ENCODE data around the gene GJC2. TPM values are rescaled to one million over a fixed set of nuclear protein-coding genes. Genes with fewer than 3 reads are reported as not detected.

Gene GJC2
- total and polyA plus RNA-seq, 3 donors from 2014 or later: 2.0 to 4.2 (median 2.6) TPM

DNA sequence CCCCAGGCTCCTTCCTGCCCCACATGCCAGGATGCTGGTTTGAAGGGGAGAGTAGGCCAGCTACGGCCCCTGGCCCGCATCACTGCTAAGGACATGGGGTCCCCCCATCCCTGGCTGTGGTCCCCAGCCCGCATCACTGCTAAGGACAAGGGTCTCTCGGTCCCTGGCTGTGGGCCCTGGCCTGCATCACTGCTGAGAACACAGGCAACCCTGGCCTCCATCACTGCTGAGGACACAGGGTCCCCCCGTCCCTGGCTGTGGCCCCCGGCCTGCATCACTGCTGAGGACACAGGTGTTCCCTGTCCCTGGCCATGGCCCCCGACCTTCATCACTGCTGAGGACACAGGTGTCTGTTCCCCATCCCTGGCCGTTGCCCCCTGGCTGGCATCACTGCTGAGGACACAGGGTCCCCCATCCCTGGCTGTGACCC is 57.7 kb downstream of the GJC2 start:
- 98% methylated on average over 7 of the region's 8 CpGs; no CpG with 5 or more reads in 1 of the 2 donors for WGBS, 2 donors
- no peaks in the 10 kb centered on the region for H3K4me1 ChIP-seq
- TF ChIP-seq CTCF (IDR thresholded peaks at IDR 0.05) (no peak), POLR2A (IDR thresholded peaks at IDR 0.05) (no peak)
- no peak overlapping the region for H3K4me3 ChIP-seq
- H3K27ac ChIP-seq: no peak overlapping the region
- H3K27me3 ChIP-seq: no peaks in the 10 kb centered on the region
- DNase-seq: no peak
- no peaks in the 10 kb centered on the region for H3K36me3 ChIP-seq (ENCODE audit: low read depth, missing control alignments)
- intact Hi-C loops (cut with DNase I; ENCODE audit: low total_unique reads): no loop called here
- no peaks in the 10 kb centered on the region for H3K9me3 ChIP-seq

DNA sequence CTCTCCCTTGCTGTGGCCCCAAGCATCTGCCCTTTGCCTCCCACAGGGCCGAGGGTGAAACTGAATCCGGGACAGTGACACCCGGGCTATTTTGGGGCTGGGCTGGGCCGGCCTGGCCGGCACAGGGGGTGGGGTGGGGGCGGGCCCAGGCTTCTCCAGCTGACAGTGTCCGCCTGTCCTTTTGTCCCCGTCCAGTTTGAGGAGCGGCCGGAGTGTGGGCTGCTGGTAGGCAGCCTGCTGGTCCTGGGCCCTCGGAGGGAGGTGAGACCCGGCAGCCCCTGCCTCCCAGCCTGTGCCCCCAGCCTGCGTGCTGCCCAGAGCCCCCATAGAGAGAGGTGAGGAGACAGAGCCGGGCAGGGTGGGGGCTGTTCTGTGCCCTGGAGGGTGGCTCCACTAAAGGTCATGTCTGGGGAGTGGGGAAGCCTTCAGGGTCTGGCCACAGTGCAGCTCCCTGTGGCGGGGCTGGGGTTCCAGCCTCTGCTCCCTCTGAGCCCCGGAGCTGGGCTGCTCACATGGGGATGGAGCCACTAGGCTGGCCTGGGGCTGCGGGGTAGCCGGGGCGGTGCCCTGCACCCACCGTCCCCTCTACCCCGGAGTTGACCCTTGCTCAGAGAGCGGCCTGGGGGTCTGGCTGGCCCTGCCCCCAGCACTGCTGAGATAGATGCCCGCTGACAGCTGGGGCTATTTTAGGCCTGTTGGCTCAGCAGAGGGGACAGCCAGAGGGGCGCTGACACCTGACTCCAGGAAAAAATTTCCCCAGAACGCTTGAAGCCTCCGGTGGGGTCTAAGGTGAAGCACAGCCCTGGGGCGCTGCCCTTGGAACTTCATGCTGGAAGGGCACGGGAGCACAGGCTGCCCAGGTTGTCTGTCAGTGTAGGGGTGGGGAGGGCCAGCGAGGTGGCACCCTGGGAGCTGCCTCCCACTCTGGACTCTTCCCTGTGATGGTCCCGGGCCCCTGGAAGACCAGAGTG is 58.4 kb downstream of the GJC2 start, which contains the start of gene OBSCN:
OBSCN (plus strand) TSS at position 194 of the 971 bp plus-strand sequence. CDS start 3,740 bp downstream, outside the sequence.
- no peak for DNase-seq
- intact Hi-C loops (cut with DNase I; ENCODE audit: low total_unique reads): no loop called here
- Histone ChIP-seq H3K27ac (no peak within 1 kb of the TSS), H3K36me3 (ENCODE audit: low read depth, missing control alignments) (no peaks in the 10 kb centered on the region), H3K27me3 (no peaks in the 10 kb centered on the region), H3K4me1 (no peaks in the 10 kb centered on the region), H3K4me3 (no peak within 1 kb of the TSS), H3K9me3 (no peaks in the 10 kb centered on the region)
- WGBS, 2 donors: 56 to 61% methylated on average over 5 to 30 of the region's 30 CpGs
- TF ChIP-seq CTCF (IDR thresholded peaks at IDR 0.05) (no peak), POLR2A (IDR thresholded peaks at IDR 0.05) (no peak)

- Histone ChIP-seq H3K36me3 (ENCODE audit: low read depth, missing control alignments) (no peaks in the 10 kb centered on the region), H3K4me1 (no peaks in the 10 kb centered on the region), H3K4me3 (no peak overlapping the region), H3K9me3 (no peaks in the 10 kb centered on the region), H3K27ac (no peak overlapping the region), H3K27me3 (no peaks in the 10 kb centered on the region)
- no peak for DNase-seq
- TF ChIP-seq POLR2A (IDR thresholded peaks at IDR 0.05): no peak
- TF ChIP-seq CTCF (IDR thresholded peaks at IDR 0.05): no peak
- intact Hi-C loops (cut with DNase I; ENCODE audit: low total_unique reads): no loop called here
- 75 to 83% methylated on average over 10 to 19 of the region's 19 CpGs for WGBS, 2 donors
Observed at GRCh38 chr1:228208831-228209551, 59.3 kb downstream of the GJC2 start.

Small RNA genes within 50 kb of the gene (small RNA-seq; reads per million reads assigned to genes)
- gene AL359510.1: 0 reads per million in 2 donors

Other genes starting within 250 kb of the GJC2 start
- gene WNT9A, start 202.0 kb upstream of the GJC2 start, total RNA-seq: 1 to 10 TPM; 3.5 to 4.3 TPM
- gene WNT9A, start 202.0 kb upstream of the GJC2 start, polyA plus RNA-seq (ENCODE audit: insufficient read depth, low read depth, low replicate concordance): 3.1 TPM
- gene WNT3A, start 142.9 kb upstream of the GJC2 start, total RNA-seq: under 1 TPM; 0.08 to 0.19 TPM
- gene WNT3A, start 142.9 kb upstream of the GJC2 start, polyA plus RNA-seq (ENCODE audit: insufficient read depth, low read depth, low replicate concordance): 0.13 TPM
- 100 to 1,000 TPM; 426 to 488 TPM for gene ARF1, start 67.2 kb upstream of the GJC2 start, total RNA-seq
- gene ARF1, start 67.2 kb upstream of the GJC2 start, polyA plus RNA-seq (ENCODE audit: insufficient read depth, low read depth, low replicate concordance): 637 TPM
- gene C1orf35, start 46.6 kb upstream of the GJC2 start, total RNA-seq: 10 to 100 TPM; 19.4 to 25.0 TPM
- gene C1orf35, start 46.6 kb upstream of the GJC2 start, polyA plus RNA-seq (ENCODE audit: insufficient read depth, low read depth, low replicate concordance): 11.3 TPM
- 100 to 1,000 TPM; 102 to 121 TPM for gene MRPL55, start 40.6 kb upstream of the GJC2 start, total RNA-seq
- gene MRPL55, start 40.6 kb upstream of the GJC2 start, polyA plus RNA-seq (ENCODE audit: insufficient read depth, low read depth, low replicate concordance): 63.1 TPM
- 100 to 1,000 TPM; 298 to 343 TPM for gene GUK1, start 9.7 kb upstream of the GJC2 start, total RNA-seq
- 236 TPM for gene GUK1, start 9.7 kb upstream of the GJC2 start, polyA plus RNA-seq (ENCODE audit: insufficient read depth, low read depth, low replicate concordance)
- gene IBA57, start 15.9 kb downstream of the GJC2 start, total RNA-seq: 10 to 100 TPM; 16.0 to 23.2 TPM
- 21.0 TPM for gene IBA57, start 15.9 kb downstream of the GJC2 start, polyA plus RNA-seq (ENCODE audit: insufficient read depth, low read depth, low replicate concordance)
- 10 to 100 TPM; 28.6 to 30.0 TPM for gene OBSCN, start 58.1 kb downstream of the GJC2 start, total RNA-seq
- 8.3 TPM for gene OBSCN, start 58.1 kb downstream of the GJC2 start, polyA plus RNA-seq (ENCODE audit: insufficient read depth, low read depth, low replicate concordance)

Data from testis (tissue), 3 donors.